Activated gamma-delta T cell (primary cell): ENCODE results near the gene STARD10.
"Not testable (repeated sequence)": the region's sequence is repeated elsewhere in the genome, so short reads cannot be mapped to it uniquely, and the experiment has no call there.

Source experiments
- DNase-seq: peaks from one replicate; lab custom pipeline; 2025; lab: John Stamatoyannopoulos, UW

The STARD10 gene

DNA sequence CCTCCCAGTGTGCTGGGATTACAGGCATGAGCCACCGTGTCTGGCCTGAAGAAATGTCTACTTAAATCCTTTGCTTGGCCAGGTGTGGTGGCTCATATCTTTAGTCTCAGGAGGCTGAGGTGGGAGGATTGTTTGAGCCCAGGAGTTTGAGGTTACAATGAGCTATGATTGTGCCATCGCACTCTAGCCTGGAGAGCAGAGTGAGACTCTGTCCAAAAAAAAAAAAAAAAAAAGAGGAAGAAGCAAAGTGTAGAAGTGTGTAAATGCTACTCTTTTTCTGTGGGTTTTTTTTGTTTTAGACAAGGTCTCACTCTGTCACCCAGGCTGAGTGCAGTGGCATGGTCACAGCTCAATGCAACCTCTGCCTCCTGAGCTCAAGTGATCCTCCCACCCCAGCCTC lies 13.9 kb upstream of the STARD10 start:
- no peak for DNase-seq

DNA sequence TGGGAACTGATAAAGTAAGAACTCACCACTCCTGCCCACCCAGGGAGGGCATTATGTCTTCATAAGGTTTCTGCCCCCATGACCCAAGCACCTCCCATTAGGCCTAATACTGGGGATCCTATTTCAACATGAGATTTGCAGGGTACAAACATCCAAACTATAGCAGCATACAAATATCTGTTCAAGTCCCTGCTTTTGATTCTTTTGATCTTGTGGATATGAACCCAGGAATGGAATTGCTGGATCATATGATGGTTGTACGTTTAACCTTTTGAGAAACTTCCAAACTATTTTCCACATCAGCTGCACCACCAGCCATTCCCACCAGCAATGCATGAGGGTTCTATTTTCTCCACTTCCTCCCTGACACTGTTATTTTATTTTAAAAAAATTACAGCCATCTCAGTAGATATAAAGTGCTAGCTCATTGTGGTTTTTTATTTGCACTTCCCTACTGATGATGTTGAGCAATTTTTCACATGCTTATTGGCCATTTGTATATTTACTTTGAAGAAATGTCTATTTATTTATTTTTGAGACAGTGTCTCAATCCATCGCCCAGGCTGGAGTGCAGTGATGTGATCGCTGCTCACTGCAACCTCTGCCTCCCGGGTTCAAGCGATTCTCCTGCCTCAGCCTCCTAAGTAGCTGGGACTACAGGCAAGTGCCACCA lies 13.3 kb upstream of the STARD10 start:
- no peak for DNase-seq

DNA sequence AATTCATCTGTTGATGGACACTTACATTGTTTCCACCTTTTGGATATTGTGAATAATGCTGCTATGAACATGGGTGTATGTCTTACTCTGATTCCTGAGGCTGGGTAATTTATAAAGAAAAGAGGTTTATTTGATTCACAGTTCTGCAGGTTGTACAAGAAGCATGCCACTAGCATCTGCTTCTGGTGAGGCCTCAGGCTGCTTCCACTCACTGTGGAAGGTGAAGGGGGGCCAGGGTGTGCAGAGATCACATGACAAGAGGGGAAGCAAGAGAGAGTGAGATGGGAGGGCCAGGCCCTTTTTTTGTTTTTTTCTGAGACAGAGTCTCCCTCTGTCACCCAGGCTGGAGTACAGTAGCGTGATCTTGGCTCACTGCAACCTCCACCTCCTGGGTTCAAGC lies 12.5 kb upstream of the STARD10 start:
- not testable (repeated sequence) for DNase-seq

DNA sequence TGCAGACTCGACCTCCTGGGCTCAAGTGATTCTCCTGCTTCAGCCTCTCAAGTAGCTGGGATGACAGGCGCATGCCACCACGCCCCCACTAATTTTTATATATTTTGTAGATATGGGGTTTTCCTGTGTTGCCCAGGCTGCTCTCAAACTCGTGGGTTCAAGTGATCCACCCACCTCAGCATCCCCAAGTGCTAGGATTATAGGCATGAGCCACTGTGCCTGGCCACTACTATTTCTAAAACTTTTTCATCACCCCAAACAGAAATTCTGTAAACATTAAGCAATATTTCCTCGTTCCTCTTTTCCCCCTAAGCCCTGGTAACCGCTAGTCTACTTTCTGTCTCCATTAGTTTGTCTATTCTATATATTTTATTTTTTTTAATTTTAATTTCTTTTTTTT lies 11.4 kb upstream of the STARD10 start:
- no peak for DNase-seq

DNA sequence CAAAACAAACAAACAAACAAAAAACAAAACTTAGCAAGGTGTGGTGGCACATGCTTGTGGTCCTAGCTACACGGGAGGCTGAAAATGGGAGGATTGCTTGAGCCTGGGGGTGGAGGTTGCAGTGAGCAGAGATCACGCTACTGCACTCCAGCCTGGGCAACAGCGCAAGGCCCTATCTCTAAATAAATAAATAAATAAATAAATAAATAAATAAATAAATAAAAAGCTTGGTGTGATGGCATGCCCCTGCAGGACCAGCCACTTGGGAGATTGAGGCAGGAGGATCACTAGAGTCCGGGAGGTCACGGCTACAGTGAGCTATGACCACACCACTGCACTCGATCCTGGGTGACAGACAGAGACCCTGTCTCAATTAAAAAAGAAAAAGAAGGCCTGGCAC lies 9.0 kb upstream of the STARD10 start:
- no peak for DNase-seq

DNA sequence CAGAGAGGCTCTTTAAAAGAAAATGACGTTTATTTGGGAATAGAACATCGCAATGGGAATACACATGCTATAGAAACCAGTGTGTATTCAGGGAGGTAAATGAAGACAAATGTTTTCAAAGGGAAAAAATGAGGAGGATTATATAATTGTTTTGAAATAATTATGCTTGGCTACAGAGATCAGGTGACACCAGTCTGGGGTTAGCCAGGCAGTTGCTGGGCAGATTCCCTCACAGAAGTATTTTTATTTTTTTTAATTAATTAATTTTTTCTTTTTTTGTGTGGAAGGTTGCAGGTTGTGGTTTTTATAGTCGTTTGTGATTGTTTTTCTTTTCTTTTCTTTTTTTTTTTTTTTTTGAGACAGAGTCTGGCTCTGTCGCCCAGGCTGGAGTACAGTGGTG lies 5.6 kb upstream of the STARD10 start:
- DNase-seq, result no peak

DNA sequence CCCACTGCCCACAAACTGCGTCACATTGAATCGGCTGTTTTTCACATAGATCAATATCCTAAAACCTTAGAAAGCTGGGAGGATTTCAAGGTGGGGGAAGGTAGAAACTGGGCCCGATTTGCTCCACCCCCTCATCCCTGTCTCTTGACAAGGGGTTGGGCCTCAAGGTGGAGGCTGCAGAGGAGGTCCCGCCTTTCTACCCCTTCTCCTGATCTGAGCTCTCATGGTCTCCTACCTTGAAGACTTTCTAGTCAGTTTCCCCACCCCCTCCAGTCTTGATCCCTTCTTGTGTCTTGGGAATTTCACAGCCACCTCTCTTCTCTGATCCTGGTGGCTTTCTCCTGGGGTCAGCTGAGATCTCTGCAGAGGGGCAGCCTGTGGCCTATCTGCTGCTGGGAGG lies 4.5 kb upstream of the STARD10 start:
- DNase-seq, result no peak

DNA sequence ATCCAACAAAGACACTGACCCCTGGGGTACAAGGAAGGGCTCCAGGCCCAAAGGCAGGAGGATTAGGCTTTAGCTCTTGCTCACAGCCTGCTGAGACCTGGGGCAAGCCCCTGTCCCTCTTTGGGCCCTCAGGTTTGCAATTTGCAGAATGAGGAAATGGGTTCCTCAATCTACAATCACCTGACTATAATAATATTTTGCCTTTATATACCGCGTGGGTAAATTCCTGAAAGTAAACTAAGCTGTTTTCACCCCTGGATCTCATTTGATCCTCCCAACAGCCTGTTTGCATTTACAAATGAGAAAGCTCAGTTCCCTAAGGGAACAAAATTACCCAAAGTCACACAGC lies 797 bp downstream of the STARD10 start:
- no peak for DNase-seq

DNA sequence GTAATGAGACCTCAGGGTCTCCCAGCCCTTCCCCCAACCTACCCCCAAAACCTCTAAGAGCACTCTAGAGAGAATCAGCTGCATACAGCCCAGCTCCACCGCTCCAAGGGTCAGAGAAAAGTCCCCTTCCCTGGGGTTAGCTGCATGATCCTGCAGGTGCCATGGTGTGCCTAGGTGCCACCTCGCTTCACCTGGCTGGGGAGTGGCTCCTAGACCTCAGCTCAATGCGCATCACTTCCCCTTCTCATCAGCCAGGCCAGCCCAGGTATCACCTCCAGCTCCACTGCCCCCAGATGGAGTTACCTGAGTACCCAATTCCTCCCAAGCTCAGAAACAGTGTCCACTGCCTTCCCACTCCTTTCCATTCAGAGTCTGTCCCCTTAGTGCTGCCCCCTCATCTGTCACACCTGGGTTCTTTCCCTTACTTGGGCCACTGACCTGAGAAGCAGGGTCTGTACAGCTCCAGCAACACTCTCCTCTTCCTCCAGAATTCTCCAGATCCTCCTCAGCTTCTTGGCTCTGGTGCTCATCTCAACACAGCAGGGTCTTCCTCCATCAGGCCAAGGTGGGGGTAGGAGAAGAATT lies 1.3 kb downstream of the STARD10 start:
- DNase-seq, result no peak

DNA sequence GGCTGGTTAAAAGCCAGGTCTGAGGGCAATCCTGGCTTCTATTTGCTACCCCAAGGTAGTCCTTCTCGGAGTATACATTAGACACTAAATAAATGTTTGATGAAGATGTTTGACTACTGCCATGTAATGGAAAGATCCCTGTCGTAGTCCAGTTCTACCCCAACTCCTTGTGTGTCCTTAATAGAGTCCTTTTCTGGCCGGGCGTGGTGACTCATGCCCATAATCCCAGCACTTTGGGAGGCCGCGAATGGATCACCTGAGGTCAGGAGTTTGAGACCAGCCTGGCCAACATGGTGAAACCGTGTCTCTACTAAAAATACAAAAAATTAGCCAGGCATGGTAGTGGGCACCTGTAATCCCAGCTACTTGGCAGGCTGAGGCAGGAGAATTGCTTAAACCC lies 2.6 kb downstream of the STARD10 start:
- DNase-seq, result not testable (repeated sequence)

DNA sequence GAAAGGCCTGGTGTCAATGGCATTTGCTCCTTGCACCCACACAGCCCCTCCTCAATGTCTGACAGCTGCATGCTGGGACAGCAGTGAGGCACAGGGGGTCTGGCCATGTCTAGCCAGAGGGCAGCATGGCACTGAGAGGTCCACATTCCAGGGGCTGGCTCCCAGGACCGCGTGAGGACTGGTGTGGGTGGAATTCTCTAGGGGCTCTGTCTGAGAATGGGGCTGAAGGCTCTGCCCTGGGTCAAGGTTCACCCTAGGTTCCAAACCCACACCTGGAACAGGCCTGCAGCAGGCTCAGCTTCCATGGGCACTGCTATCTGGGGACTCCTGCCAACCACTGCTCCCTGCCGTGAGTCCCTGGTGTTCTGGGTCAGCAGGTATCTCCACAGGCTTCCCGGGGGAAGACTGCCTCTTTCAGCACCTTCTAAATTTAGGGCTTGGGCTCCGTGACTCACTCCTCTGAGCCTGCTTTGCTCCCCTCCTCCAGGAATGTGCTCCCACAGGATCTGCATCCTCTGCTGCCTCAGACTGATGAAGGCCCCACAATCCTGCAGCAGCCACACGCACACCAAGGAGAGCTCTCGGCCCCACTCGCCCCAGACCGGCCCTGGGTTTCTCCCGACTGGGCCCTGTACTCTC lies 4.2 kb downstream of the STARD10 start:
- no peak for DNase-seq

DNA sequence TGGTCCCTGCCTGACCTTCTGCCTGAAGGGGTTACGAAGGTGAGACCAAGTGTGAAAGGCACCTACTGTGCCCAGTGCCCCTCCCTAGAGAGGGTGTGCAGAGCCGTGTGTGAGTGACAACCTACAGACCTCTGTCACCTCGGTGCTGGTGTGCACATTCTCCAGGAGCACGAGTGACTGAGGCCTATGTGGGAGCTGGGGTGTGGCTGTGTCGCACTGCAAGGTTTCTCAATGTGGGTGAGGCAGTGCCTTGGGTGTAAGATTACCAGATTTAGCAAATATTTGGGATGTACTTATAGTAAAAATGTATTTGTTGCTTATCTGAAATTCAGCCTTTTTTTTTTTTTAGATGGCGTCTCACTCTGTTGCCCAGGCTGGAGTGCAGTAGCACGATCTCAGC lies 5.6 kb downstream of the STARD10 start:
- DNase-seq, result no peak

DNA sequence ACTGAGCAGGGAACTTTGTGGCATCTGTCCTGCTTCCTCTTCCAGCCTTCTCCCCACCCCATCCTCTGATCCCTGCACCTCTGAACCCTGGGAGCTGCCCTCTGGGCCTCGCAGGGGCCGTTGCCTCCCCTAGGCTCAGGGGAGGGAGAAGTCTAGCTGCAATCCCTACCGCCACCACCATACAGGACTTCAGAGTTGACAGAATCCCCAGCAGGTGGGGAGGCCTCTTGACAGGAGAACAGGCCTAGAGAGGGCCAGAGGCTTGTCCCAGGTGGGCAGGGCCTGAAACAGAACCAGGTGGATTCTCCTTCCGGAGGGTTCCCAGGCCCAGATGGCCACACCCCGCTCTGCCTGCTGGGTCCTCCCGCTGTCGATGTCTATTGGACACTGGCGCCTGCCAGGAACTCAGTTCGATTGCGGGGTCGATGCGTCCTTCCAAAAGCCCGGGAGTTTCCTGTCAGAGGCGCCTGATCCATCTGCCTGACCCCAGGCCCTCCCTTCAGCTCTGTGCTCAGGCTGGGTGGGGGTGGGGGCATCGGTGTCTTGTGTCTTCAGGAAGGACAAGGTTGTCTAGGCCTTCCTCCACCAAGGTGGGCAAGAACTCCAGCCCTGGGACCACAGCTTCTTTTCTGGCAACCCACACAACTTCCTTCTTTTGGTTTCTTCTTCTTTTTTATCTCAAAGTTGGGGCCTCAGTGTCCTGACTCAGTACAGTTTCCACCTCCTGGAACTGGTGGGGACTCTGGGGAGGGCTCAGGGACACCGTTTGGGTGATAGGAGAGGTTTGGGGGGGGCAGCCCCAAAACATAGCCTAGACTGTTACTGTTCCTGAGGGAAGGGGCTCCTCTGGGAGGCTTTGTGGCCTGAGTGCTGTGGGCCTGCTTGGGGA lies 6.4 kb downstream of the STARD10 start:
- no peak for DNase-seq

DNA sequence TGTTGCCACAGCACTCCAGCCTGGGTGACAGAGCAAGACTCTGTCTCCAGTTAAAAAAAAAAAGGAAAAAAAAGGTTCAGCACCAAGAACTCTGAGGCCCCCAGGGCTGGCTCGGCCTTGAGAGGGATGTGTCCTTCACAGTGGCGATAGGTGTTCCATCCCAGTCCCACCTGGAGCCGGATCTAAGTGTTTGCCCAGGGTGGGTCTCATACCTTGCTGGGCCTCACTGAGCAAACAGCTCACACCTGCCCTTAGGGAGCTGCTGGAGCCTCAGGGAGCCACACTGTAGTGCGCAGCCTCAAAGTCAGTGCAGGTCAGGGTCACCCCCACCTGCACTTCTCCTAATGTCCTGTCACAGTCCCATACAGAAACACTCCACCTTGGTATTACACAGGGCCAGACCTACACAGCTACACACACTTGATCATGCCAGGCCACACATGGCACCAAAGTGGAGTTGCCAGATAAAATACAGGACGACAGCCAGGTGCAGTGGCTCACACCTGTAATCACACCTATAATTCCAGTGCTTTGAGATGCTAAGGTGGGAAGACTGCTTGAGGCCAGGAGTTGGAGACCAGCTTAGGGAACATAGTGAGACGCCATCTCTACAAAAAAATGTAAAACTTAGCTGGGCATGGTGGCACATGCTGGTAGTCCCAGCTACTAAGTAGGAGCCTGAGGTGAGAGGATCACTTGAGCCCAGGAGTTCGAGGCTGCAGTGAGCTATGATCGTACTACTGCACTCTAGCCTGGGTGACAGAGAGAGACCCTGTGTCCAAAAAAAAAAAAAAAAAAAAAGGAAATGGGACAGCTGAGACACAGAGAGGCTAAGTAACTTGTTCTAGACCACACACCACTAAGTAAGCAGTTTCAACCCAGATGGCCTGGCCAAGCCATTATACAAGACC lies 7.3 kb downstream of the STARD10 start:
- DNase-seq, result no peak

DNA sequence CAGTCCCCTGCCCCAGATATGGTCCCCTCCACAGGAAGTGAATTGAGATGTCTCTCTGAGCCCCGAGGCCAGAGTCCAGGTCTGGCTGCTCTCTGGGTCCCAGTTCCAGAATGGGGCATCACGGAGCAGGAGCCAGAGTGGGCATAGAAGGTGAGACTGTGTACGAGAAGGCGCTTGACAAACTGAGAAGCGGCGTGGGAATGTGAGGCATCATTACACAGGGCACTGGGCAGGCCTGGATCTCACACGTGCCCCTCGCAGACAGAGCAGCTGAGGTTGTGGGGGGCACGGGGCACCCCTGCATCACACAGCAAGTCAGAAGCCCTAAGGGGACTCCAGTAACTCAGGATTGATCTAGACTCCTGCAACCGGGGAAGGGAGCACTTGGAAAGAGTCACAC lies 9.2 kb downstream of the STARD10 start:
- no peak for DNase-seq

DNA sequence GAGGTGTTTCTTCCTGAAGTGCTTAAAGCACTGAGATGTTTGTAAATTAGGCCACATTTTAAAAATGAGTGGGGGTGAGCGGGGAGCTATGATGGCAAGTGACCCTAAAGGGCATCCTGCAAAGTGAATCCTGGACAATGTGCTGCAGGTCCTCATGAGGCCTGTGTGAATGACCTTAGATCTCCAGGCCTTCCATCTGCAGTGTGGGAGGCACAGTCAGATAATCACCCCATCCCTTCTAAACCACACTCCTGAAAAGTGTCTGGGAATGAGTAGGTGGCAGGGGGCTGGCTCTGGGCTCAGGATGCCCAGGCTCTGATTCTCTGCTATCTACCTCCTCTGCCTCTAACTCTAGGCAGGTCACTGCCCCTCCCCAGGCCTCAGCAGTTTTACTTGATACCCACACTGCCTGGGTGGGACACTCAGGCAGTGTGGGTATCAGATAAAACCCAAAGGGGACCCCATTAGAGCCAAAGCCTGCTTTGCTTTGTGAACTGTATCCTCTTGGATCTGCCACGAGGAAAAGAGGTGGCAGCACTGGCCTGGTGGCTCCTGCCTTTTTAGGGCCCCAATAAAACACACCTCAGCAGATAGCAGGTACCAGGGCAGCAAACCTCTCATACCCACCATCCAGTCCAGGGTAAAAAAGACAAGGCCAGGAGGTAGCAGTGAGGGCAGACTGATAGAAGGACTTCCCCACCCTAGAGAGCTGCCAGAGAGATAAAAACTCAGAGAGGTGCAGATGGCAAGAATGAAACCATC lies 10.5 kb downstream of the STARD10 start:
- DNase-seq, result no peak

DNA sequence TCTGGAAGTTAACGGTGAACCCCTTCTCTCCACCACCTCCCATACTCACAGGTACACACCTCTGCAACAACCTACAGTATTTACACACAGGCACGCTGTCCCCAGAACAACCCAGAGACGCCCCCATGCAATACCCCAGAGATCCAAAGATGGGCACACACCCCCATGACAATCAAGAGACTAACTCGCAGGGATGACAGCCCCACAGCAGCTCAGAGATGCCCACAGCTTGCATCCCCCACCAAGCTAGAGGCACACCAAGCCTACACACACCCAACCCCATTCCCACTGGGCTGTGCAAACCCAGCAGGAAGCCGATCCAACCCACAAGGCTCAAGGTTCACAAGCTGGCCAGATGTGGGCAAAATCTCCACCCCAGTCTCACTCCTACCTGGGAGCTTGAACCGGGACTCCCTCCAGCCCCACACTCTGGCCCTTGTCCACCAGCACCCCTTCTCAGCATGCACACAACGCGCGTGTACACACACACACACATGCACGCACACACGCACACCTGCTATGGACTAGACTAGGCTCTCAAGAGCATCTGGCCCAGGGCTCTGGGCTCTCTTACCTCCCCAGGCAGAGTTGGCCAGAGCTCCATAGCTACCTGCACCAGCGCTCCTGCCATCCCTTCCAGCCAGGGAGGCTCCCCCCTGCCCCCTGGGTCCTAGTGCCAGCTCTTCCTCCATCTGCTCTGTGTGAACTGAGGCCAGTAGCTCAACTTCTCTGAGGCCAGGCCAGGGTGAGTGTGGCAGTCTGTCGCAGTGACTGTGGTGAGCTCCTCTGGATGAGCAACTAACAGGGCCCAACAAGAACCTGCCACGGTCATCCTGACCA lies 11.5 kb downstream of the STARD10 start:
- no peak for DNase-seq

DNA sequence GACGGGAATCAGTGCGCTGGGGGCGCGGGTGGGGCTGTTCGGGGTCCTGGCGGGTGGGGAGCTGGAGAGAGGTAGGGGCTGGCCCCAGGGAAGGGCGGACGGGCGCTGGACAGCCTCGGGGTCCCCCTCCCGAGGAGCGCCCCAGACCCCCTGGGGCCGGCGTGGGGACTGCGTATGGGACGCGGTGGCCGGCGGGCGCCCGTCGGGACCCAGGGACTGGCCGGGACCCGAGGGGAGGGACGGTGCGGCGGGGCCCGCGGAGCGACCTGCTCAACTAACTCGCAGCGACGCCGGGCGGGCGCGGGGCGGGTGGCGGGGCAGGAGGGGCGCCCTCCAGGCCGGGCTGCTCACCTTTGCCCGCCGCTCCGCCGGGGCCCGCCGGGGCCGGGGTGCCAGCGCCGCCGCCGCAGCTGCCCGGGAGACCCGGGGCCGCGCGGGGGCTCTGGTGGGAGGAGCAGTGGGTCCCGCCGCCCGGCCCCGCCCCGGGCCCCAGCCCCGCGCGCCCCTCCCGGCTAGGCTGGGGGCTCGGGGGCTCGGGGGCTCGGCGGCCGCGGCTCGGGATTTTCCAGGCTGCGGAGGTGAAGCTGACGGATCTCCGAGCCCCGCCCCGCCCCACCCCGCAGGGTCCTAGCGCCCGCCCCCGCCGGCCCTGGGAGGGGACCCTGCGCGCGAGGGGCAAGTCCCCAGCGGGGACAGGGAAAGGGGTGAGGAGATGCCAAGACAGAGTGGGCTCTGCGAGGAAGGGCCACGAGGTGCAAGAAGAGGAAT lies 12.3 kb downstream of the STARD10 start:
- DNase-seq, result peak; percentile 66

DNA sequence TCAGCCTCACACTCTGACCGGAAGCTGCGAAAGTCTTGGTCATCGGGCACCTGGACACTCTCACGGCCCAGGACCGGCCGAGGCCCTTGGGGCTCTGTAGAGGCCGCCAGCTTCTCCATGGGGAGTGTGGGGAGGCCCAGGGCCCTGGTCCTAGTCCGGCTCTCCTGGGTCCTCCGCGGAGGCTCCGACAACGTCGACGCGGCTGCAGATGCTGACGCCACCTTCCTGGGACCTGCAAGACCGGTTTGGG lies 12.9 kb downstream of the STARD10 start:
- no peak for DNase-seq
